ENCODE results near the gene CCDC57.
"Not testable (repeated sequence)": the region's sequence is repeated elsewhere in the genome, so short reads cannot be mapped to it uniquely, and the experiment has no call there.

The CCDC57 gene, protein sequence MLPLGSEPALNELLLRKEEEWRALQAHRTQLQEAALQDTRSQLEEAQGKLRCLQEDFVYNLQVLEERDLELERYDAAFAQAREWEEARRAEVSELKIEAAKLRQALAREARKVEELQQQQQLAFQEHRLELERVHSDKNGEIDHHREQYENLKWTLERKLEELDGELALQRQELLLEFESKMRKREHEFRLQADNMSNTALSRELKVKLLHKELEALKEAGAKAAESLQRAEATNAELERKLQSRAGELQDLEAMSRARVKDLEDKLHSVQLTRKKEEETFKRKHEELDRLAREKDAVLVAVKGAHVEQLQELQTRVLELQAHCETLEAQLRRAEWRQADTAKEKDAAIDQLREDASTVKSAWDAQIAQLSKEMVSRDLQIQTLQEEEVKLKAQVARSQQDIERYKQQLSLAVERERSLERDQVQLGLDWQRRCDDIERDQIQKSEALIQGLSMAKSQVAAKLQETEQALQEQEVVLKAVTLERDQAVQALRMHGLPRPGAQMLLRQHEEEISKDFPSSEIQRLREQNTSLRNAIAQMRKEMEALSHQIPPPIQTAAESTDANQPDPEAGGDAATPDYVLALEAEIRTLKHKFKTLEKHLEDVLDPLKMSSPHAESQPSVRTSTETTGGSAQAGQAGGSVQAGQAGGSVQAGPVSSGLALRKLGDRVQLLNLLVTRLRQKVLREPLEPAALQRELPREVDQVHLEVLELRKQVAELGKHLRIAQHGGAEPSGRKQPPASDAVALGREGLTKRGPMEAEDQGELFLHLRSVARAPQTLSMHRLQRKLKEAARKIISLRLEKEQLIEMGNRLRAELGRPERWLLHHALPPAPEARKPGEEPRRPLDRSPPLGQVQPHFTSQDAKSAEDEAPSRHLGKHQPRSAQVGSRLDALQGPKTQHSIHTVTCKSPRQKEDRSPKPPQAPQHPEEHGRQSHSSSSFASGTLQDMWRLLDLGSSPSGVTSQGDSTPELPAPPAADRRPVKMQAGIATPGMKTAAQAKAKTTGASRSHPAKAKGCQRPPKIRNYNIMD

DNA sequence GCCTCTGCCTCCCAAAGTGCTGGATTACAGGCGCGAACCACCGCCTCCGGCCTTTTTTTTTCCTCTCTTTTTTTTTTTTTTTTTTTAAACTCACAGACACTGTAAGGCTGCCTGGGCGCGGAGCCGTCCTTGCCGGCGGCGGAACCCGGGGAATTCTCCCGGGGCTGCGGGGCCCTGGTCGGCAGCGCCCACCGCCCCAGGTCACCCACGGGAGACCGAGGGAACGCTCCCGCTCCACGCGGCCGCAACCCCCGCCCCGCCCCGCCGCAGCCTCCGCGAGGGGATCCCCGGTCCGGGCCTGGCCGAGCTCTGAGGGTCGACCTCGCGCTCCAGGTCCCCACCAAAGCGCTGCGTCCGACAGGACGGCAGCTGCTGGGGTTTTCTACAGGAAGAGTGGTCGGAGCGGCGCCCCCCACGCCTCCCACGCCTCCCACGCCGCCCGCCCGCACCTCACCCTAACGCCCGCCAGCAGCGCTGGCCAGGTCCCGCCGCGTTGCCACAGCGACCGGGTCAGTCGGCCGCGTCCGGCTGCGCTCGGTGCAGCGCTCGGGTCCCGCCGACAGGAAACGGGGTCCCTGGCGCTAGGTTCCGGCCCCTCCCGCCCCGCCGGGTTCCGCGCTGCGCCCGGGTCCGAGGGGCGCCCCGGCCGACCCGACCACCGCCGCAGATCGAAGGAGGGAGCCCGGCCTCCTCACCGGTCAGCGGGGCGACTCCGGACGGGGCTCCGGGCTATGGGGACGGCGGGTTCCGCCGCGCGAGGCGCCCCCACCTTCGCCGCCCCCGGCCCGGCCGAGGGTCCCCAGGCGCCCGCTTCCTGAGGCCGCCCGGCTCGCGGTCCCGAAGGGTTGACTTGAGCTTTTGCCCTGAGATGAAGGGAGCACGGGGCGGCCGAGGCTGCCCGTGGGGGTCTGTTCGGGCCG is at the start of gene CCDC57:
Gene CCDC57, minus strand, starts transcription at position 512 of the 920 bp plus-strand sequence. CDS start 10,898 bp downstream, outside the sequence.
- Histone ChIP-seq H3K4me1 (ENCODE audit: insufficient read depth, low read length) (peaks cover 7% of the 10 kb centered on the region; the same call in 1 of the 2 replicates), H3K9ac (ENCODE audit: low read depth, low read length) (peak within 1 kb of the TSS; percentile 98), H3K9me3 (ENCODE audit: control insufficient read depth, insufficient read depth, low read length) (no peaks in the 10 kb centered on the region; the same call in 1 of the 2 replicates), H3K36me3 (ENCODE audit: insufficient read depth, low read length) (no peaks in the 10 kb centered on the region)

DNA sequence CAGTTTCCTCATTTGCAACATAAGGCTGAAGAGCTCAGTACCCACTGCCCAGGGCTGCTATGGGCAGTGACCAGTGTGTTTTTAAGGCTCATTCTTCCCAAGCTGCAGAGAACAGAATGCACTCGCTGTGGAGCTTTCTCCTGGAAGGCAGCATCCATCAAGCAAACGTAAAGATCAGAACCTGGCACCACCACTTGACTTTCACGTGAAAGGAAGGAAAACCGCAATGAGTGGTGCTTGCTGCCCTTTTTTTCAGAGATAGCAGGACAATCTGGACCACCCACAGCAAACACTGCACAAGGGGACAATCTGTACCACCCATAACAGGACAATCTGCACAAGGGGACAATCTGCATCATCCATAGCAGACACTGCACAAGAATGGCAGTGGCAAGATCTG is 49.7 kb upstream of the CCDC57 start:
- Histone ChIP-seq H3K9ac (ENCODE audit: low read depth, low read length) (no peak overlapping the region), H3K36me3 (ENCODE audit: insufficient read depth, low read length) (peaks cover 60% of the 10 kb centered on the region), H3K9me3 (ENCODE audit: control insufficient read depth, insufficient read depth, low read length) (no peaks in the 10 kb centered on the region), H3K4me1 (ENCODE audit: insufficient read depth, low read length) (no peaks in the 10 kb centered on the region)

DNA sequence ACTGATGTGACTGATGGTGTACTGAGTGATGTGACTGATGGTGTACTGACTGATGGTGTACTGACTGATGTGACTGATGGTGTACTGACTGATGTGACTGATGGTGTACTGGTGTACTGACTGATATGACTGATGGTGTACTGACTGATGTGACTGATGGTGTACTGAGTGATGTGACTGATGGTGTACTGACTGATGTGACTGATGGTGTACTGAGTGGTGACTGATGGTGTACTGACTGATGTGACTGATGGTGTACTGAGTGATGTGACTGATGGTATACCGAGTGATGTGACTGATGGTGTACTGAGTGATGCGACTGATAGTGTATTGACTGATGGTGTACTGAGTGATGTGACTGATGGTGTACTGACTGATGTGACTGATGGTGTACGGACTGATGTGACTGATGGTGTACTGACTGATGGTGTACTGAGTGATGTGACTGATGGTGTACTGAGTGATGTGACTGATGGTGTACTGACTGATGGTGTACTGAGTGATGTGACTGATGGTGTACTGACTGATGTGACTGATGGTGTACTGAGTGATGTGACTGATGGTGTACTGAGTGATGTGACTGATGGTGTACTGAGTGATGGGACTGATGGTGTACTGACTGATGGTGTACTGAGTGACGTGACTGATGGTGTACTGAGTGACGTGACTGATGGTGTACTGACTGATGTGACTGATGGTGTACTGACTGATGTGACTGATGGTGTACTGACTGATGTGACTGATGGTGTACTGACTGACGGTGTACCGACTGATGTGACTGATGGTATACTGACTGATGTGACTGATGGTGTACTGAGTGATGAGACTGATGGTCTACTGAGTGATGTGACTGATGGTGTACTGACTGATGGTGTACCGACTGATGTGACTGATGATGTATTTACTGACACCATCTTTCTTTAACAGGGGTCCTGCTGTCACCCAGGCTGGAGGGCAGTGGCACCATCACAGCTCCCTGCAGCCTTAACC is 47.6 kb upstream of the CCDC57 start:
- H3K36me3 ChIP-seq (ENCODE audit: insufficient read depth, low read length) = peaks cover 58% of the 10 kb centered on the region
- H3K4me1 ChIP-seq (ENCODE audit: insufficient read depth, low read length); H3K9ac ChIP-seq (ENCODE audit: low read depth, low read length); H3K9me3 ChIP-seq (ENCODE audit: control insufficient read depth, insufficient read depth, low read length): not testable (repeated sequence)

DNA sequence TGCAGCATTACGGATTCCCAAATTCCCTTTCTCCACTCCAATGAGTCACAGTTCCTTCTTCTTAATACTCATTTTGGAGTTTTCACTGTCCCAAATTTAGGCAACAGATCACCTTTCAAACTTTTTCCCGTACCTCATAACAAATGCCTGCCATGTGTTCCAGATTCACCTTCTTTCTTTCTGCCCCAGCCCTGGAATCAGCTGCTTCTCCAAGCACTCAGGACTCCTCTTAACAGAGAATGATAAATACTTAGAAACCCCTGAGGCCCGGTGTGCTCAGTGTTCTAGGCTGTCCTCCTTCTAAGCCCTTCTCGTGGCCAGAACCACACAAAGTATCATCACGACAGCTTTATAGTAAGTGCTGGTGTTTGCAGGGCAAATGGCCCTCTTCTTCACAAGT is 45.9 kb upstream of the CCDC57 start:
- H3K9me3 ChIP-seq (ENCODE audit: control insufficient read depth, insufficient read depth, low read length) = no peaks in the 10 kb centered on the region
- no peak overlapping the region for H3K9ac ChIP-seq (ENCODE audit: low read depth, low read length)
- peaks cover 52% of the 10 kb centered on the region for H3K36me3 ChIP-seq (ENCODE audit: insufficient read depth, low read length)
- no peaks in the 10 kb centered on the region for H3K4me1 ChIP-seq (ENCODE audit: insufficient read depth, low read length)

DNA sequence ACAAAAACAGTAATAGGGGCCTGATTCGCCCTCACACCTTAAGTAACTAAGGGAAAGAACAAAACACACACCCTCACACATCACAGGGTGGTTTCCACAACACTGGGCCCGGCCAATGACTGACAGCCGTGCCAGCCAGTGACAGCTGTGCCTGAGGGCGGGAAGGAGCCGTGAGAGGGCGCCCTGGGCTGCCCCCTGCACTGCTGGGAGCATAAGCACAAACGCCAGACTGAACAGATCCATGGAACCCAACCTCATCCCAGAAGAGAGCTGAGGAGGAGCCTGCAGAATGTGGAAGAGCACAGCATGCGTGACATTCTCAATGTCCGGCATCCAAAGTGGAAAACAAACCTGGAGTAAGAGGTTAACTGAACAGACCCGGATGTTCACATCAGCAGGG is 44.8 kb upstream of the CCDC57 start:
- no peaks in the 10 kb centered on the region for H3K4me1 ChIP-seq (ENCODE audit: insufficient read depth, low read length)

DNA sequence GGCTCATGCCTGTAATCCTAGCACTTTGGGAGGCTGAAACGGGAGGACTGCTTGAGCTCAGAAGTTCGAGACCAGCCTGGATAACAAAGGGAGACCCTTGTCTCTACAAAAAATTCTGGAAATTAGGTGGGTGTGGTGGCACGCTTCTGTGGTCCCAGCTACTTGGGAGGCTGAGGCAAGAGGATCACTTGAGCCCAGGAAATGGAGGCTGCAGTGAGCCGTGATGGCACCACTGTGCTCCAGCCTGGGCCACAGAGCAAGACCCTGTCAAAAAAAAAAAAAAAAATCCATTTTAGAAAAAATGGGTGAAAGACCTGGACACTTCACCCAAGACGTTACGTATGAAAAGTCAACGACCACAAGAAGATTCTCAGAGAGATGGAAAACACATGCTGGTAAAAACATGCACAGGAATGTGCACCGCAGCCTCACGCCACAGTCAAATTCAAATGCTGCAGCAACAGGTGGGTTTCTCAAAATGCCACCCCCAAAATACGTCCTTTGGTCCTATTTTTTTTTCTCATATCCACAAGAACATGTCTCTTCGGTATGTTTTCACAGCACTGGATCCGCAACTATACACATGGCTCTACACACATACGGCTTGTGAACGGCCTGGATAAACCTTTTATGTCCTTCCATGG is 43.7 kb upstream of the CCDC57 start:
- H3K9me3 ChIP-seq (ENCODE audit: control insufficient read depth, insufficient read depth, low read length) = no peaks in the 10 kb centered on the region
- peaks cover 51% of the 10 kb centered on the region for H3K36me3 ChIP-seq (ENCODE audit: insufficient read depth, low read length)
- H3K4me1 ChIP-seq (ENCODE audit: insufficient read depth, low read length) = no peaks in the 10 kb centered on the region
- H3K9ac ChIP-seq (ENCODE audit: low read depth, low read length) = no peak overlapping the region

More for the DNA sequence above, 44.8 kb upstream of the CCDC57 start:
- Histone ChIP-seq H3K36me3 (ENCODE audit: insufficient read depth, low read length) (peaks cover 52% of the 10 kb centered on the region), H3K9ac (ENCODE audit: low read depth, low read length) (no peak overlapping the region), H3K9me3 (ENCODE audit: control insufficient read depth, insufficient read depth, low read length) (no peaks in the 10 kb centered on the region)

DNA sequence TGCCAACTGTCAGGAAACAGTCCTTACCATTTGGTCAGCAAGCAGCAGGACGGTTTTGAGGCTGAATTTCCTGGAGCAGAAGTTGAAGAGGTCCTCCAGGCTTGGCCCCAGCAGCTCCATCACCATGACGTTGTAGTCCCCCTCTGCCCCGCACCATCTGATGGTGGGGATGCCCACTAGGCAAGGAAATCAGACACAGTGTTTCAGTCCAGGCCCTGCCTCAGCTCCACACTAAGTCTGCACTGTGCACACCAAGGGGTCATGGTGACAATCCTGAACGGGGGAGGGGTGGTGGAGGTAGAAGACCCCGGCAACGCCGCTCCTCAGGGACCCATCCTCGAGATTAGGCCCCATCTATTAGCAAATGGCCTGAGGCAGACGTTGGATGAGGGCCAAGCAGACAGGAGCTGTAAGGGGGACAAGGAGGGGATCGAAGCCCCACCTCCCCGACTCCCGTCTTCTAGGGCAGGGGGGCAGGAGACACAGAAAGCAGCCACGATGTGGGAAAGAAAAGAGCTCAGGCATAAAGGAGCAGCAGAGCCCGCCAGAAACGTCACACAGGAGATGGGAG is 42.8 kb upstream of the CCDC57 start:
- no peak overlapping the region for H3K9ac ChIP-seq (ENCODE audit: low read depth, low read length)
- H3K9me3 ChIP-seq (ENCODE audit: control insufficient read depth, insufficient read depth, low read length) = no peaks in the 10 kb centered on the region
- H3K4me1 ChIP-seq (ENCODE audit: insufficient read depth, low read length) = no peaks in the 10 kb centered on the region
- H3K36me3 ChIP-seq (ENCODE audit: insufficient read depth, low read length) = peaks cover 51% of the 10 kb centered on the region

DNA sequence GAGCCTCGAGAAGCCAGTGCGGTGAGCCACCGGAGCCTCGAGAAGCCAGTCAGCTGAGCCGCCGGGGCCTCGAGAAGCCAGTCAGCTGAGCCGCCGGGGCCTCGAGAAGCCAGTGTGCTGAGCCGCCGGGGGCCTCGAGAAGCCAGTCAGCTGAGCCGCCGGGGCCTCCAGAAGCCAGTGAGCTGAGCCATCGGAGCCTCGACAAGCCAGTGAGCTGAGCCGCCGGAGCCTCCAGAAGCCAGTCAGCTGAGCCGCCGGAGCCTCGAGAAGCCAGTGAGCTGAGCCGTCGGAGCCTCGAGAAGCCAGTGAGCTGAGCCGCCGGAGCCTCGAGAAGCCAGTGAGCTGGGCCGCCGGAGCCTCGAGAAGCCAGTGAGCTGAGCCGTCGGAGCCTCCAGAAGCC is 42.1 kb upstream of the CCDC57 start:
- H3K9ac ChIP-seq (ENCODE audit: low read depth, low read length); H3K9me3 ChIP-seq (ENCODE audit: control insufficient read depth, insufficient read depth, low read length); H3K4me1 ChIP-seq (ENCODE audit: insufficient read depth, low read length): not testable (repeated sequence)
- peaks cover 54% of the 10 kb centered on the region for H3K36me3 ChIP-seq (ENCODE audit: insufficient read depth, low read length)

DNA sequence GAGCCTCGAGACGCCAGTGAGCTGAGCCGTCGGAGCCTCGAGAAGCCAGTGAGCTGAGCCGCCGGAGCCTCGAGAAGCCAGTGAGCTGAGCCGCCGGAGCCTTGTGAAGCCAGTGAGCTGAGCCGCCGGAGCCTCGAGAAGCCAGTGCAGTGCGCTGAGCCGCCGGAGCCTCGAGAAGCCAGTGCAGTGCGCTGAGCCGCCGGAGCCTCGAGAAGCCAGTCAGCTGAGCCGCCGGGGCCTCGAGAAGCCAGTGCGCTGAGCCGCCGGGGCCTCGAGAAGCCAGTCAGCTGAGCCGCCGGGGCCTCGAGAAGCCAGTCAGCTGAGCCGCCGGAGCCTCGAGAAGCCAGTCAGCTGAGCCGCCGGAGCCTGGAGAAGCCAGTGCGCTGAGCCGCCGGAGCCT is 41.5 kb upstream of the CCDC57 start:
- H3K4me1 ChIP-seq (ENCODE audit: insufficient read depth, low read length); H3K9me3 ChIP-seq (ENCODE audit: control insufficient read depth, insufficient read depth, low read length); H3K9ac ChIP-seq (ENCODE audit: low read depth, low read length): not testable (repeated sequence)
- H3K36me3 ChIP-seq (ENCODE audit: insufficient read depth, low read length) = peaks cover 51% of the 10 kb centered on the region

DNA sequence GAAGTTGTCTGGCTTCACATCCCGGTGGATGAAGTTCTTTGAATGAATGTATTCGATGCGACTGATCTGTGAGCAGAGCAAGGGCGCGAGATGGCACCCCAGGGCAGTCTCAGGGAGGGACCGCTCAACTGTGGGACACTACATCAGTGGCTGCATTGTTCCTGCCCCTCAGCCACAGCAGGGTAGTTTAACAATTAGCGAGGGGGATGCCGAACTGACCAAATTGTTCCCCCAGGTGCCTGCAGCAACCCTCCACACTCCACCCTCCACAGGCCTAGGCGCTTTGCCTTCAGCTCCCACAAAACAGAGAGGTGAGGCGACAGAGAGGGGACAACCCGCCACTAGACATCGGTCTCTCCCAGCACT is 40.5 kb upstream of the CCDC57 start:
- no peaks in the 10 kb centered on the region for H3K9me3 ChIP-seq (ENCODE audit: control insufficient read depth, insufficient read depth, low read length)
- peaks cover 58% of the 10 kb centered on the region for H3K36me3 ChIP-seq (ENCODE audit: insufficient read depth, low read length)
- no peak overlapping the region for H3K9ac ChIP-seq (ENCODE audit: low read depth, low read length)
- no peaks in the 10 kb centered on the region for H3K4me1 ChIP-seq (ENCODE audit: insufficient read depth, low read length)

DNA sequence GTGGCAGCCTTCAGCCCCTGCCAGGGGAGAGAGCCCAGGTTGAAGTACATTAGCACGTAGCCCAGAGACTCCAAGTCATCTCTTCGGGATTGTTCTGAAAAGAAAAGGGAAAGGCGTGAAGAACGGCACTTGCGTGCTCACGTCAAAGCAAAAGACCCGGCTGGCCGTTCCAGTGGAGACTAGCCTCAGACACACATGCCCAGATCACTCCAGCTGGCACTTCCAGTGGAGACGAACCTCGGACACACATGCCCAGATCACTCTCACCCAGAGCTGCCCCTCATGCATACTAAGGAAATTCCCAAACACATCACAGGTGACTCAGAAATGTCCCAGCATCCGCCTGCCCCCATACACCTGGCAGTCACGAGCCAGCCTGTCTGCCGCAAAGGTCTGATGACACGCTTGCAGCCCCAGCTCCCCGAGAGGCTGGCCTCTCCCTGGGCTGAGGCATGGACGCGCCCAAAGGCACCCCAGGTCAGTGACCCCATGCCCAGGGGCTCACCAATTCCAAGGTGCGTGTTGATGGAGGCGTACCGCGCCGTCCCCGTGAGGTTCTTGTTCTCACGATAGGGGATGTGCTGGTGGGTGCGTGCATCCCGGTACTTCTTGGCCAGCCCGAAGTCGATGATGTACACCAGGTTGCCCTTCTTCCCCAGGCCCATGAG is 40.0 kb upstream of the CCDC57 start:
- no peaks in the 10 kb centered on the region for H3K9me3 ChIP-seq (ENCODE audit: control insufficient read depth, insufficient read depth, low read length)
- peaks cover 60% of the 10 kb centered on the region for H3K36me3 ChIP-seq (ENCODE audit: insufficient read depth, low read length)
- H3K4me1 ChIP-seq (ENCODE audit: insufficient read depth, low read length) = no peaks in the 10 kb centered on the region
- H3K9ac ChIP-seq (ENCODE audit: low read depth, low read length) = no peak overlapping the region

DNA sequence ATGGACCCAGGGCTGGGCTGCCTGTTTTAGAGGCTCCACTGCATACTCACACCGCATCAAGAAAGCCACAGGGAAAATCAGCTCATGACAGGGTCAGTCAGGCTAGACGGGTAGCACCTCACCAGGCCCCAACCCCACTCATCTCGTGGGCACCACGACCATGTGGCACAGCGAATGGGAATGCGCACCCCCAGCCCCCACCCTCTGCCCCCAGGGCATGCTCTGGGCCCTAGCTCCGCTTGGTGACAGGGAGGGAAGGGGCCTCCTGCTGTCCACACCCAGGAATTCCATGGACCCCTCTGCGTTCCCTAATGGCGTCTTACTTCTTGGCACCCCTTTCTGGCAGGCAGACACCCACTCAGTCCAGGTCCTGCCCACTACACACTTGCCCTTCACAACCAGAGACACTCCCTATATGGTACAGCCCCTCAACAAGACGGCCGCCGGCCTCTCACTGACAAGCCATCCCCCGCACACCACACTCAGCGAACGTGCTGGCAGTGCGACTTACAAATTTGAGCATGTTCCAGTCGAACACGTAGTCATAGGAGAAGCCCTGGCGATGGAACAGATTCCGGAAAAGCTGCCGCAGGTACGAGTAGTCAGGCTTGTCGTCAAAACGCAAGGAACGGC is 38.3 kb upstream of the CCDC57 start:
- Histone ChIP-seq H3K4me1 (ENCODE audit: insufficient read depth, low read length) (no peaks in the 10 kb centered on the region), H3K36me3 (ENCODE audit: insufficient read depth, low read length) (peaks cover 67% of the 10 kb centered on the region), H3K9me3 (ENCODE audit: control insufficient read depth, insufficient read depth, low read length) (no peaks in the 10 kb centered on the region), H3K9ac (ENCODE audit: low read depth, low read length) (no peak overlapping the region)
